ENCODE data around the gene PARVG. TPM values are rescaled to one million over a fixed set of nuclear protein-coding genes. Genes with fewer than 3 reads are reported as not detected.

Gene PARVG
- total and polyA plus RNA-seq, 2 of the 13 experiments (the other 11 are each of a cell fraction or from before 2014, with no cell fraction given), result not detected

GRCh38 chr22:44205516-44206329 lies 25.0 kb downstream of the PARVG start:
- POLR2A ChIA-PET, result no interaction called here
- Histone ChIP-seq H2AFZ (ENCODE audit: low read length) (no peak overlapping the region), H3K27ac (ENCODE audit: extremely low read length, insufficient read depth, low read length) (no peak overlapping the region), H4K20me1 (ENCODE audit: insufficient read depth, low read length) (no peaks in the 10 kb centered on the region), H3K36me3 (replicated peaks in 1 of 2; ENCODE audit: control insufficient read depth in 1 of 2, insufficient read depth in 2 of 2, low read length in 2 of 2) (no peaks in the 10 kb centered on the region), H3K9ac (ENCODE audit: insufficient read depth, low read depth, low read length) (no peak overlapping the region), H3K27me3 (ENCODE audit: control insufficient read depth in 1 of 2, insufficient read depth in 2 of 2, low read length in 2 of 2) (peaks cover 2 to 33% of the 10 kb centered on the region in 2 experiments; a peak in 4 of 5 replicates), H3K9me3 (ENCODE audit: low read length) (no peaks in the 10 kb centered on the region), H3K79me2 (ENCODE audit: insufficient read depth, low read length) (no peaks in the 10 kb centered on the region), H3K4me3 (replicated peaks in 1 of 3; ENCODE audit: insufficient read depth in 1 of 3, low read depth in 2 of 3, low read length in 3 of 3) (no peak overlapping the region), H3K4me1 (ENCODE audit: insufficient read depth, low read length) (no peaks in the 10 kb centered on the region), H3K4me2 (ENCODE audit: low read depth, low read length) (no peak overlapping the region)
- 21% methylated on average over 10 of the region's 16 CpGs for WGBS (ENCODE audit: low lambda C conversion rate)
- in situ Hi-C loops (cut with HindIII; ENCODE audit: extremely low pct_ligation_motif_present, low pct_unique_long_range_greater_than_20kb), result no loop called here
- no peak for DNase-seq (ENCODE audit: low spot score)
- no peak for TF ChIP-seq ZNF740 (CRISPR knock-in tag; IDR thresholded peaks at IDR 0.05)
- TF ChIP-seq ZNF274 (CRISPR knock-in tag; IDR thresholded peaks at IDR 0.05), result no peak
- no peak for TF ChIP-seq ZBTB7A (CRISPR knock-in tag; IDR thresholded peaks at IDR 0.05)
- TF ChIP-seq ZNF724P (CRISPR knock-in tag; IDR thresholded peaks at IDR 0.05; ENCODE audit: borderline replicate concordance), result no peak
- TF ChIP-seq ZHX1 (CRISPR knock-in tag; IDR thresholded peaks at IDR 0.05; ENCODE audit: low read depth), result no peak
- TF ChIP-seq MIXL1 (CRISPR knock-in tag; IDR thresholded peaks at IDR 0.05), result no peak
- no peak for TF ChIP-seq ZNF138 (CRISPR knock-in tag; IDR thresholded peaks at IDR 0.05; ENCODE audit: low read depth)
- no peak for TF ChIP-seq HNRNPLL (IDR thresholded peaks at IDR 0.05; ENCODE audit: low read depth, low read length, poor library complexity, severe bottlenecking)
- TF ChIP-seq NFRKB (IDR thresholded peaks at IDR 0.05), result no peak
- TF ChIP-seq NR2F6 (IDR thresholded peaks at IDR 0.05), result no peak
- TF ChIP-seq NR2F6 (CRISPR knock-in tag; IDR thresholded peaks at IDR 0.05), result no peak
- TF ChIP-seq ZNF256 (CRISPR knock-in tag; conservative IDR thresholded peaks at IDR 0.05), result no peak
- FAIRE-seq, result no peak
- no peak; the same call in 2 of the 3 replicates for ATAC-seq
- CTCF ChIA-PET (ENCODE audit: low intra/inter-chr PET ratio, low total read pairs), result no interaction called here
- intact Hi-C loops (cut with micrococcal nuclease; ENCODE audit: unreplicated experiment), result no loop called here
- BruUV-seq (replicated peaks), result no TSS peak
